NK-92 (cell line): ENCODE data around the gene NPIPA5.
"Not testable (repeated sequence)": the region's sequence is repeated elsewhere in the genome, so short reads cannot be mapped to it uniquely, and the experiment has no call there.

ENCODE experiments used
- DNase-seq: peaks from one replicate; lab custom pipeline; 2025; ENCODE audit not compliant: unreplicated experiment; lab: John Stamatoyannopoulos, UW

The NPIPA5 gene

DNA sequence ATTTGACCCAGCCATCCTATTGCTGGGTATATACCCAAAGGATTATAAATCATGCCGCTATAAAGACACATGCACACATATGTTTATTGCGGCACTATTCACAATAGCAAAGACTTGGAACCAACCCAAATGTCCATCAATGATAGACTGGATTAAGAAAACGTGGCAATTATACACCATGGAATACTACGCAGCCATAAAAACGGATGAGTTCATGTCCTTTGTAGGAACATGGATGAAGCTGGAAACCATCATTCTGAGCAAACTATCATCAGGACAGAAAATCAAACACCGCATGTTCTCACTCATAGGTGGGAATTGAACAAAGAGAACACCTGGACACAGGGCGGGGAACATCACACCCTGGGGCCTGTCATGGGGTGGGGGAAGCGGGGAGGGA, 14.9 kb upstream of the NPIPA5 start:
- not testable (repeated sequence) for DNase-seq

DNA sequence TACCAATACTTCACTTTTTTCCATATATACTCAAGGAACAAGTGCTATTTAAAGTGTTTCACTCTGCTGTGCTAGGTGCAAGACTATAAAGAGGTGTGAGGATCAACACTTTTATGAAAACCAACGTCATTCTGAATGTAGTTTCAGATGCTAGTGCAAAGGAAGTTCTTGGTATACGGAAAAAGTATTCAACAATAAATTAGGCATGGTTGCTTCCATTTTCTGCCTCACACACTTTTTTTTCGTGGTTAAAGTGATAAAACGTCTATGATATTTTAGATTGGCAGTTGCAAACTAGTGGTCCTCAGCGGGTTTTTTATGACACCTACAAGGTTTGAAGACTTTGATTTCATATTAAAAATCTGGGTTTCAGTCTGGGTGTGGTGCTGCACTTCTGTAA, 11.8 kb upstream of the NPIPA5 start:
- not testable (repeated sequence) for DNase-seq

DNA sequence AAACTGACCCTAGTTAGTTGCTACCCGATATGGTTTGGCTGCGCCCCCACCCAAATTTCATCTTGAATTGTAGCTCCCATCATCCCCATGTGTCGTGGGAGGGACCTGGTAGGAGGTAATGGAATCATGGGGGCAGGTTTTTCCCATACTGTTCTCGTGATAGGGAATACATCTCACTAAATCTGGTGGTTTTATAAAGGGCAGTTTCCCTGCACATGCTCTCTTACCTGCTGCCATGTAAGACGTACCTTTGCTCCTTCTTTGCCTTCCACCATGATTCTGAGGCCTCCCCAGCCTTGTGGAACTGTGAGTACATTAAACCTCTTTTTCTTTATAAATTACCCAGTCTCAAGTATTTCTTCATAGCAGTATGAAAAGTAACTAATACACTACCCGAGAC, 10.0 kb upstream of the NPIPA5 start:
- not testable (repeated sequence) for DNase-seq

DNA sequence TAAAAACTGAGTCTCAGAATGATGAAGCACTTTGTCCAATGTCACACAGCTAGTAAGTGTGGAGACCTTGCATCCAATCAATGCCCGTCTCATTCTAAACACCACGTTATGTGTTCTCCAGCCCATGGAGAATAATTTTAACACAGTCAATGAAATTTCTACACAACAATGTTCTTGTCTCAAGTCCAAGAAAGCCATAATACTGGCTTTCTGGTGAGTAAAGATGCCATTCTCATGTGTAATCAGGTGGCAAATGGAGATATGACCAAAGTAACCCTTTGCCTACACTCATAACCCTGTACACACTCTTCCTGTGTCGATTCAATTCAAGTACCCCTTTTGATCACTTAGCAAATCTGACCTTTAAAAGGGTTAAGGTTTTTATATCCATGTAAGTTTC, 4.7 kb upstream of the NPIPA5 start:
- not testable (repeated sequence) for DNase-seq

DNA sequence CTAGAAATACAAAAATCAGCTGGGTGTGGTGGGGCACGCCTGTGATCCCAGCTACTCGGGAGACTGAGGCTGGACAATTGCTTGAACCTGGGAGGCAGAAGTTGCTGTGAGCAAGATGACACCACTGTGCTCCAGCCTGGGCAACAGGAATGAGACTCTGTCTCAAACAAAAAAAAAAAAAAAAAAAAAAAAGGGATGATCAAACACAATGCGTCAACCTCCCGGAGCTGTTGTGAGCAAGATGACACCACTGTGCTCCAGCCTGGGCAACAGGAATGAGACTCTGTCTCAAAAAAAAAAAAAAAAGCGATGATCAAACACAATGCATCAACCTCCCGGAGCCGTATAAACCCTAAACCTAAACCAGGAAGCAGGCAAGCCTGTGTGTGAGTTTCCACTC, 20.6 kb downstream of the NPIPA5 start:
- DNase-seq, result not testable (repeated sequence)

DNA sequence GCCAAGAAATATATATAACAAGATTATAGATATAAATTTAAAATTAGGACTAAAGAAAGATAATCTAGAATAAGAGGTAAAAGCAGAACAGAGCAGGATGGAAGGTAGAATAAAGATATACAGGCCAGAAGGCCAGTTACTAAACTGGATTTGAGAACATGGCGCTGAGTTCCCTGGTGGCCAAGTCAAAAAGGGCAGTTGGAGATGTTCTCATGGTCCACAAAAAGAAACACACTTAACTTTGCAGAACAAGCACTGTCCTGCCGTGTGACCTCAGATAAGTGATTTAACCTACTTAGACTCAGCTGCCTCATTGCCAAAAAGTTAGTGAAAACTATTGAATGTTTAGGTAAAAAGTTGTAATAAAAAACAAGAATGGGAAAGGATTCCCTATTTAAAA, 23.2 kb downstream of the NPIPA5 start:
- not testable (repeated sequence) for DNase-seq

DNA sequence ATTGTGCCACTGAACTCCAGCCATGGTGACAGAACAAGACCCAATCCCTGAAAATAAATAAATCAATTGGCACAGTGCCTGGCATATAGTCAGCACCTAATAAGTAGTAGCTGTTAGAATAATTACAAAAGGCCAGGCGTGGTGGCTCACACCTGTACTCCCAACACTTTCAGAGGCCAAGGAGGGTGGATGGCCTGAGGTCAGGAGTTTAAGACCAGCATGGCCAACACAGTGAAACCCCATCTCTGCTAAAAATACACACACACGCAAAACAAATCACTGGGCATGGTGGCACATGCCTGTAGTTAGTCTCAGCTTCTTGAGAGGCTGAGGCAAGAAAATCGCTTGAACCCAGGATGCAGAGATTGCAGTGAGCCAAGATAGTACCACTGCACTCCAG, 25.2 kb downstream of the NPIPA5 start:
- not testable (repeated sequence) for DNase-seq

DNA sequence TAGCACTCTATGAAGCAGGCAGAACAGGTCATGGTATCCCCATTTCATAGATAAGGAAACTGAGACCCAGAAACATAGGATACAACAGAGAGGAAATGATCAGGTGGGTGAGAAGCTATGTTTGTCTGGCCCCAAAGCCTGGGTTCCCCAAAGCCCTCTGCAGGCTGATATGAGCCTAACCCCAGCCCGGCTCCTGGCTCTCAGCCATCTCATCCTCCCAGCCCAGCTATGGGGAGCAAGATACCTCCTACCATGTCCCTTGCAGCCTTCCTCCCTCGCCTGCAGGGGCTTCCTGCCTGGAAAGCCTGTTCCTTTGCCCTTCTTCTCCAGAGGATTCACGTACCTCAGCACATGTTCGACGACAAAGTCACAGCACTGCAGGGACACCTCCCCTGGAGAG, 26.3 kb downstream of the NPIPA5 start:
- not testable (repeated sequence) for DNase-seq

DNA sequence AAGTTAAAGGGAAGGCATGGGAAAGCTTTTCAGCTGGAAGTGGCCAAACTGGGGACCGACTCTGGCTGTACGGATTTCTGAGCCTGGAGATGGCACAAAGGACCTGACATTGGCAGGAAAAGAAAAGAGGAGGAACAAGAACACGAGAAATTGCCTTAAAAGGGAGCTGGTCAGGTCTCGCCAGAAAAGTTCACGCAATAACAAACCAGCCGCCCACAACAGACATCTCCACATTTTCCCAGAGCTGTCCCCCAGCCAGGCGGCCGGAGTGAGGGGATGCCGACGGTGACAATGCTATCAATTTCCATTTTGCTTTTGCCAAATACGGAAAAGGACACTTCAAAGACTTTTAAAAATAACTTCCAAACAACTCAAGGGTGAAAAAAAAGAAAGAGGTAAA, 26.8 kb downstream of the NPIPA5 start:
- DNase-seq, result not testable (repeated sequence)

DNA sequence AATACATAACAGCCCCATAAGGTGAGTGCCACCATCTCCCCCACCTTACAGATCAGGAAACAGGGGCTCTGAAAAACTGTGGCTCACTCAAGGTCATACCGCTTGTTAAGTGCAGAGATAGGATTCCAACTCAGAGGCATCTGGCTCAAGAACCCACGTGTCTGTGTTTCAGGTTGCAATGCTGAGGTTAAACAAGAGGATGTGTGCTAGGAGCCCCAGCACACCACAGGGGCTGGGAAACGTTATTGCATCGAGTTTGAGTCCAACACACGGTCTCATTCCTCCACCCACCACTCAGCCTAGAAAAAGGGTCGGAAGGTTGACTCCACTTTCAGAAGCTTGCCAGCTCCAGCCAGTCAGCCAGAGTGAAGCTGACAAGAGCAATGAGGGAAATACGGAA, 29.4 kb downstream of the NPIPA5 start:
- not testable (repeated sequence) for DNase-seq

DNA sequence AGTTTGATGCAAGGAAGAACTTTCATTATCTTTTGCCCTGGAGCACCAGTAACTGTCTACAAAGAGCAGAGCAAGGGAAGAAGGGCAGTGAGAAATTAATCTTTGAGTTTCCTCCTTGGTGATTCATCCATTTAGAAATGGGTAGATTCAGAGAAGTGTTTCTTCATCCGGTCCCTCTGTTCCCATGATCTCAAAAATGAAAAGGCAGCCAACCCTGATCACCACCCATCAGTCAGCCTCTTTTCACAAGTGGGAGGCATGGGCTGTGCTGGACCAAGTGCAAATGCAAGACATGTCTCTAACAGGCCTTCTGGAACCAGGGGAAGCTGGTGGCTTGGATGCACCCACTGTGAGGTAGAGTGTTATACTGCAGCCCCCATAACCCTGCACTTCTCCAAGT, 35.8 kb downstream of the NPIPA5 start:
- not testable (repeated sequence) for DNase-seq

DNA sequence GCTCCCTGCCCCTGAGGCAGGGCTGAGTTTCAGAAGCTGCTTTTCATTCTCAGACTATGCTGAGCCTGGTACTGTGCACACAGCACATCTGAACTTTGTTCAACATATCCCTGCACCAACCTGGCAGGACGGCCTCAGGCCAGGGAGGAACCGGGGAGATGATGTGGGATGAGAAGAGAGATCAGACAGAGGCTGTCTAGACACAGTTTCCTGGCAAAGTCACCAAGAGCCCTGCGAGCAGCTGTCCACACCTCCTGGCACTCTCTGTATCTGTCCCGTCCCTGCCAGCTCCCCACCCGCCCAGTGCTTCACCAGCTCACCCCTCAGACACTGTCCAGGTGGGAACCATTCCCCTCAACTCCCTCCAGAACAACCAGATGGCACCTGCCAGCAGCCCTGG, 39.1 kb downstream of the NPIPA5 start:
- DNase-seq, result not testable (repeated sequence)

DNA sequence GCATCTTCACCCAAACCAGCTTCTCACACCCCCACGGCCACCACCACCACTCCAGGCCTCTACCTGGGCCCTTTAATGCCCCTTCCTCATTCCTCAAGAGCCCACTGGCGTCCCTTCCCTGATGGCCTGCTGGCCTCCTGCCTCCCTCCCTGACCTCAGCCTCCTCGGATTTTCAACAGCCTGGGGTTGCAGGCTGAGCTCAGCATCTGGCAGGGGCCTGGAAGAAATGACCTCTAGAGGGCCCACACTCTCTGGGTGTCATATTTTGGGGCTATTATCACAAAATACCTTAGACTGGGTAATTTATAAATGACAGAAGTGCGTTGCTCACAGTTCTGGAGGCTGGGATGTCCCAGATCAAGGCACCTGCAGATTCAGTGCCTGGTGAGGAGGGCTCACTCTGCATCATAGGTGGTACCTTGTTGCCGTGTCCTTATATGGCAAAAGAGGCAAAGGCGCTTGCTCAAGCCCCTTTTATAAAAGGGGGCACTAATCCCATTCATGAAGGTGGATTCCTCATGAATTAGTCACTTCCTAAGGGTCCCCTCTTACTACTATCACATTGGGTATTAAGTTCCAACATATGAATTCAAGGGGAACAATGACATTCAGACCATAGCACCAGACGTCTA, 40.0 kb downstream of the NPIPA5 start:
- DNase-seq, result not testable (repeated sequence)

DNA sequence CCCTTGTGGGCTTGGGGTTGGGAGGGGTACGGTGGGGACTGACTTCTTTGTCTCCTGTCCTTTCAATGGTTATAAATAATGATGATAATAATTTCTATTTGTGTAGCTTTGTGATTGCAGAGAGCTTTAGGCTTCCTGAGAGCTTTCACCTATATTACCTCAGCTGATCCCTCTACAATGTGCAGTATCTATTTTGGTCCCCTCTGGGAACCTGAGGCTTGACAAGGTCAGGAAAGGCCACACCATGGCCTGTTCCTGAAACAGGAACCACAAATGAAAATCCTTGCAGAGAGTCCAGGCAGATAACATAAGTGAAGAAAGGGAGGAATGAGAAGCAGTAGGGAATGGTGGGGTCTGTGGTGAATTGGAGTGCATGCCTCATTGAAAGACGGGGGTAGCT, 42.5 kb downstream of the NPIPA5 start:
- not testable (repeated sequence) for DNase-seq

DNA sequence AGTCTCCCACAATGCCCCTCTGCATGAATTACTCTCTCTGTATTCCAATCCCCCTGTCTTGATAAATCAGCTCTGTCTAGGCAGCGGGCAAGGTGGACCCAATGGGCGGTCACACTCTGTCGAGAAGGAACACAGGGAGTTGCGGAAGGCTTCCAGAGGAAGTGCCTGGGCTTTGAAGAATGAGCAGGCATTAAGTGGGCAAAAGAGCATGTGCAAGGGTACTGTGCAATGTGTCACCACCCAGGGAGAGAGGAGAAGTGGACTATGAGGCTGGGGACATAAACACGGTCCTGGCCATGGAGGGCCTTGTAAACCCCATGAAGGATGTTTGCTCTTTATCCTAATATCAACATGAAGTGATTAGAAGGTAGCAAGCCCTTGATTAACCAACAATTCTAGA, 44.1 kb downstream of the NPIPA5 start:
- DNase-seq, result not testable (repeated sequence)

DNA sequence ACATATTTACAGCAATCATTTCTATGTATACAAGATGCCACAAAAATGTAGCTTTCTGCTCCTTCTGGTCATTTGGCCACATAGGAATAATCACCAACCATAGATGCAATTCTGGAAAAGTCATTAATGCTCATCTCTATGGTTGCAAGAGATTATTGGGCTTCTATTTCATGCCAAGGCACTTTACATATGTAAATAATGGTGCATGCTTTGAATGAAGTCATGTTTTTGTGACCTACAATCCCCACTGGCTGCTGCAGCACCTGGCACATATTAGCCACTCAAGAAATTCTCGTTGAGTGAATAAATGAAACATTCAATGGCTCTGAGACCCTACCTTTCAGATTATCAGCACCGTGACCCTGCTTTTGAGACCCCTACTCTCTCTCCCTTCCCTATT, 47.1 kb downstream of the NPIPA5 start:
- not testable (repeated sequence) for DNase-seq

DNA sequence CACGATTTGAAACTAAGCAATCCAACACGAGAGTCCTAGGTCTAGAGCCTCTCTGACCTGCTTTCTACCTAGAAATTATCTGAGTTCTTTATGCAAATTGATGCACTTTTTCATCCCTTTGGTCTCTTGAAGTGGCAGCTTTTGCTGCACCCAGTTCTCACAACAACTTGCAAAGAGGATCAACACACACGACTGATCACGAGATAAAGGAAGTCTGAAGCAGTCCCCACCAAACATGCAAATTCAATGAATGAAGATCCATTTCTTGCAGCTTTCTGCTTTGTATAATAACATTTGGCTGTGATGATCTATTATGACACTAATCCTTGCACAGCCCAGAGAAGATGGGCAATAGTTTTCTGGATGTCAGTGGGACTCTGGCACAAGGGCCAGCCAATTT, 53.1 kb downstream of the NPIPA5 start:
- not testable (repeated sequence) for DNase-seq

DNA sequence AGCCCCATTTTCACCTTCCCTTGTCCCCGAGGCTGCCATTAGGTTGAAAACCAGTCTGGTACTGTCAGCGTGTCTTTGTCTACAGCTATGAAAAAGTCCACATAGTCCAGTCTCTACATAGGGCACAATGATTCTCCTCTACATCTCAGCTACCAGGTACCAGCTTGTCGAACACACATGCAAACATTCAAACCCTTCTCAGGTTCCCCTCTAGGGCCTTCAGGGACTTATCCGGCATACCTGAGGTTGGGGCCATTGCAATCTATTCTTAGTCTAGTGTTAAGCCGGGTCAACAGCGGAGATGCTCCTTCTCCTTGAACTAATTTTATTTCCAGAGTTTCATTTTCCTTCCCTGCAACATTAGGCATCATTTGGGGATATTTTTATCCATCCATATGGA, 54.7 kb downstream of the NPIPA5 start:
- DNase-seq, result not testable (repeated sequence)

DNA sequence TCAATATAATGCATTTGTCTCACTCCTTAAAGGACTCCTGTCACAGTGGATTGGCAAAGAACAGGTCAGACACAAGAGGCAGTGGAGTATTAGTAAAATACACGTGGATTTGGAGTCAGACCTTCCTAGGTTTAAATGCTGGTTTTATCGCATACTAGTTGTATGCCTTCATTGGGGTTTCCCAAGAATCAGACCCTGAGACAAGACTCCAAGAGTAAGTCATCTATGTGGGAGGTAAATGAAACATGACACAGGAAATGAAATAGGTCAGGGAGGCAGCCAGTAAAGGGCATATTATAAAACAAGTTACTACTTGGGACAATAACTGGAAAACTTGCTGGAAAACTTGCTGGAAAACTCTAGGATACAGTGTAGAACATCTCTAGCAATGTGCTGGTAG, 56.9 kb downstream of the NPIPA5 start:
- DNase-seq, result not testable (repeated sequence)

DNA sequence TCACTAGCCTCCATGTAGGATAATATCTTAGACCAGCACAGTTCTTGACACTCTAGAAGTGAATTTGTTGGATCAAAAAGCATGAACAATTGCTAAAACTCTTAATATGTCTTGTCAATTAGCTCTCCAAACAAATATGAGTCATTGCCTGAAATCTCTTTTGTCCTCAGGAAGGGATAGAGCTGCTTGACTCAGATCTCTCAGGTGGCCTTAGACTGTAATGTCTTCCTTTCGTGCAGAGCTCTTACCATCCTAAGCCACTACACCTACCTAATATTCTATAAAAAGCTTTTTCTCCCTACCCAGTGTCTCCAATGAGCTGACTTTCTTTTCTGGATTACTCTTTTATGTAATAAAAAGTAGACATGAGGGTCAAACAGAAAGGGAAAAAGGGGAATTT, 63.5 kb downstream of the NPIPA5 start:
- DNase-seq, result not testable (repeated sequence)
